NCI-H2029 treated with DMSO at 0.1 percent for 48 hours (cell line): Measurements from ENCODE around the gene FER.
"Not testable (repeated sequence)": the region's sequence is repeated elsewhere in the genome, so short reads cannot be mapped to it uniquely, and the experiment has no call there.

Source experiments
- DNase-seq: peaks from one replicate; lab custom pipeline; 2025; lab: John Stamatoyannopoulos, UW

Gene FER

DNA sequence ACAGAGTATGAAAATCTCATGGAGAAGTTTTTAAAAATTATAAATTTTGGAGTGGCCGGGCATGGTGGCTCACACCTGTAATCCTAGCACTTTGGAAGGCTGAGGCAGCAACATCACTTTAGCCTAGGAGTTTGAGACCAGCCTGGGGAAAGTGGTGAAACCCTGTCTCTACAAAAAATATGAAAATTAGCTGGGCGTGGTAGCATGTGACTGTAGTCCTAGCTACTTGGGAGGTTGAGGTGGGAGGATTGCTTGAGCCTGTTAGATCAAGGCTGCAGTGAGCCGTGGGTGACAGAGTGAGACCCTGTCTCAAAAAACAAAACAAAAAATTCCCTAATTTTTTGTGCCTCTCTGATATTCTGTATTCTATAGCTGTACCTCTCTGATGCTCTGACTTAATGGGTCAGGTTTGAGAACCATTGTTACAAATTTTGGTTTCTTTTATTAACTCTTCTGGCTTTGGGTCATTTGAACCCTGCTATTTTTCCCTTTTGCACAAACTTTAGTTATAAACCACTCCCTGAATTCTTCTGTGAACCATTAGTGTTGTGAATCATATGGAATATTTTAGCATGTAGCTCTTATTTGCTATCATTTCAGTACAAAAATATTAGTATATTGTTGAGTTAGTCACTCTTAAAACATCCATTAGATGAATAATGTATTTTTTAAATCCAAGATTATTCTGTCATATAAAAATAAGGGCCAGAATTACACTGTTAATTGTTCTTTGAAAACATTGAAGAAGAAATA lies 51.0 kb downstream of the FER start:
- DNase-seq = no peak

GRCh38 chr5:108801301-108801700 lies 53.6 kb downstream of the FER start:
- DNase-seq = no peak

DNA sequence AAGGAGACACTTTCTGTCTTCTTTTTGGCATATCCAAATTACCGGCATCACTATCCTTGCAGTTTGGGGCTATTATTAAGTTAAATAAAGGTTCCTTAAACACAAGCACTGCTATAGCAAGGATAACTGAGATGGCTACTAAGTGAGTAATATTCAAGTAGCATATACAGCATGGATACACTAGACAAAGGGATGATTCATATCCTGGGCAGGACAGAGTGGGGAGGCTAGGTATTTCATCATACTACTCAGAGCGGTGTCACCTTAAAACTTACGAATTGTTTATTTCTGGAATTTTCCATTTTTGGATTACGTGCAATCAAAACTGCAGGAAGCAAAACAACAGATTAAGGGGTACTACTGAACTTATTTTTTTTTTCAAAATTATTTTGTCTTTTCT lies 54.1 kb downstream of the FER start:
- DNase-seq = no peak

DNA sequence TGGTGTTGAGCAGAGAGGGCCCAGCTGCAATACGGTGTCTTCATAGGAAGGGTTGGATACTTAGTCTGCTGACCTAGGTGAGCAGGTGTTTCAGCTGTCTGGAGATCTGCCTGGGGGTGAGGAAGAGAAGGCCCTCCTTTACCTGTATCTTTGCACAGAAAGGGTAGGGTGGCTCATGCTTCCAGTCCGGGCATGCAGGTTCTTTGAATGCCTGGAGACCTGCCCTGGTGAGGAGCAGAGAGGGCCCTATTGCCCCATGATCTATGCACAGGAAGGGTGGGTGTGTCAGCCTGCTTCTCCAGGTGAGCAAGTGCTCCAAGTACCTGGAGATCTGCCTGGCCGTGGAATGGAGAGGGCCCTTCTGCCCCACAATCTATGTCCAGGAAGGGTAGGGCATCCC lies 63.0 kb downstream of the FER start:
- DNase-seq = no peak

GRCh38 chr5:108813673-108814072 lies 66.0 kb downstream of the FER start:
- no peak for DNase-seq

- DNase-seq = no peak
These were observed 66.9 kb downstream of the FER start for GRCh38 chr5:108814551-108814950.

DNA sequence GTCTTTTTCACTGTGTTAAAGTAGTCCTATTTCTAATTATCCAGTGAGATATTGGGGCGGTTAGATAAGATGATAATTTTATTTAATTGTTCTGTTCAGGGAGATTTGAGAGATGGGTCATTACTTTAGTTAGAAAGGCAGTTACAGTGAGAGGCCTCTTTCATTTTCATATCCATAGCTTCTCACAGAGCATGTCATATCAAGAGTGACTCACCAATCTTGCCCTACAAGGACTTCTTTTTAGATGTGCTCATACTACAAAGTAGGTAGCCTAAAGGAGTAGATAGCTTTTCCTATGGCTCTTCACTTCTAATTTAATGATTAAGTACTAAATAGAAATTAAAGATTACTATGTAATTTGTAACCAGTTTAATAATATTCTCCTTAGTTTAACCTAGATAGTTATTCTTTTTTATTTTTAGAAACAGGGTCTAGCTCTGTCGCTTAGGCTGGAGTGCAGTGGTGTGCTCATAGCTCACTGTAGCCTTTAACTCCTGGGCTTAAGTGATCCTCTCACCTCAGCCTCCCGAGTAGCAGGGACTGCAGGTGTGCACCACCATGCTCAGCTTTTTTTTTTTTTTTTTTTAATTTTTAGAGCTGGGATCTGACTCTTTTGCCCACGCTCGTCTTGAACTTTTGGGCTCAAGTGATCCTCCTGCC lies 71.0 kb downstream of the FER start:
- no peak for DNase-seq

DNA sequence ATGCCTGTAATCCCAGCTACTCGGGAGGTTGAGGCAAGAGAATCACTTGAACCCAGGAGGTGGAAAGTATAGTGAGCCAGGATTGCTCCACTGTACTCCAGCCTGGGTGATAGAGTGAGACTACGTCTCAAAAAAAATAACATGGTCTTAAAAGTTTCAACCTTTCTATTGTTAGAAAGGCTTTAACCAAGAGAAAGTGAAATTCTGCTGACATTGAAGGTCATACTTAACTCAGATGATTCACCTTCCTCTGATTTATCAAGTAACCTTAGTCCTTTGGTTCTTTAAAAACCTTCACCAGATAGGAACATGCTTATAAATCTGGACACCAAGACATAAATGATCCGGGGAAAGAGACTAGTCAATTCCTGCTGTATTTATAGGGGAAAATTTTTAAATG lies 73.3 kb downstream of the FER start:
- DNase-seq = no peak

- no peak for DNase-seq
These were observed 74.7 kb downstream of the FER start for GRCh38 chr5:108822211-108822947.

- no peak for DNase-seq
These were observed 79.4 kb downstream of the FER start for GRCh38 chr5:108827131-108827530.

GRCh38 chr5:108830705-108831276 lies 83.1 kb downstream of the FER start:
- DNase-seq = no peak

- no peak for DNase-seq
These were observed 88.8 kb downstream of the FER start for GRCh38 chr5:108836492-108836891.

DNA sequence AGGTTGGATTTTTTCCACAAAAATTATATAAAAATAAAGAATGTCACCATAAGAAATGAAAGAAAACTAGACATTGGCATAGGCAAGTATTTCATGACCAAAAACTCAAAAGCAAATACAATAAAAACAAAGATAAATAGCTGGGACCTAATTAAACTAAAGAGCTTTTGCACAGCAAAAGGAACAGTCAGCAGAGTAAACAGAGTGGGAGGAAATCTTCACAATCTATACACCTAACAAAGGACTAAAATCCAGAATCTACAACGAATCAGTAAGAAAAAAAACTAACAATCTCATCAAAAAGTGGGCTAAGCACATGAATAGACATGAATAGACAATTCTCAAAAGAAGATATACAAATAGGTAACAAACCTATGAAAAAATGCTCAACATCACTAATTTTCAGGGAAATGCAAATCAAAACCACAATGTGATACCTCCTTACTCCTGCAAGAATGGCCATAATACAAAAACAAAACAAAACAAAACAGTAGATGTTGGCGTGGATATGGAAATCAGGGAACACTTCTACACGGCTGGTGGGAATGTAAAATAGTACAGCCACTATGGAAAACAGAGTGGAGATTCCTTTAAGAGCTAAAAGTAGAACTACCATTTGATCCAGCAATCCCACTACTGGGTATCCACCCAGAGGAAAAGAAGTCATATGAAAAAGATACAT lies 94.7 kb downstream of the FER start:
- DNase-seq = not testable (repeated sequence)

GRCh38 chr5:108851129-108851528 lies 103.4 kb downstream of the FER start:
- not testable (repeated sequence) for DNase-seq

- no peak for DNase-seq
These were observed 110.2 kb downstream of the FER start for GRCh38 chr5:108857905-108858304.

DNA sequence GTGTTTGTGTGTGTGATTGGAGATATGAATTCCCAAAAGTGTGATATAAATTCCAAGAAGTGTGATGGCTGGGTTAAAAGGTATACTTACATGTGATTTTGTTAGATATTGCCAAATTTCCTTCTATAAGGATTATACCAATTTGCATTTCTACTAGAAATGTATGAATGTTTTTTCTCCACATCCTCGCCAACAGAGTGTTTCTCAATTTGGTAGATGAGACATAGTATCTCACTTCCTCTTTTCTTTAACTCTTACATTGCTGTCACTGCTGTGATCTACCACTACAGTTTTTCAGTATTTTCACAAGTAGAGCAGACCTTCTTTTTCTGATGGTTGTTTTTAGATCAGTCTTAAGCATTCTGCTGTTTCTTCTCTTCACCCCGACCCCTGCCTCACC lies 111.3 kb downstream of the FER start:
- DNase-seq = no peak

DNA sequence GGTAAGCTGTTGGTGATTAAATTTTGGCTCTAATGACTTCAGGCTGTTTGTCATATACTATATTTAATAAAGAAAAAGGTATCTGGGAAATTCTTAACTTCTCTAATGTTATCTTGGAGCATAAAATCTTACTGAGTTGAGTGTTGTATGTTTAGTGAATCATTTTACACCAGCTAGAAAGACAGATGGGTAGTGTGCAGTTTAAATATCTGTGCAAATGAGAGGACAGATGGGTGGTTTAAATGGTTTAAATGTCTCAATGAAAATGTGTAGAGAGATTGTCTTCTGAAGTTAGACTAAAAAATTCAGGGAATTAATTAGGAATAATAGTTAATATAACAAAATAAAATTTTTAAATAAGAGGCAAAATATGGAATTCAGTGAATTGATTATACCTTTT lies 114.5 kb downstream of the FER start:
- DNase-seq = no peak

DNA sequence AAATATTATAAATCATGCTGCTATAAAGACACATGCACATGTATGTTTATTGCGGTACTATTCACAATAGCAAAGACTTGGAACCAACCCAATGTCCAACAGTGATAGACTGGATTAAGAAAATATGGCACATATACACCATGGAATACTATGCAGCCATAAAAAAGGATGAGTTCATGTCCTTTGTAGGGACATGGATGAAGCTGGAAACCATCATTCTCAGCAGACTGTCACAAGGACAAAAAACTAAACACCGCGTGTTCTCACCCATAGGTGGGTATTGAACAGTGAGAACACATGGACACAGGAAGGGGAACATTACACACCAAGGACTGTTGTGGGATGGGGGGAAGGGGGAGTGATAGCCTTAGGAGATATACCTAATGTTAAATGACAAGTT lies 118.4 kb downstream of the FER start:
- not testable (repeated sequence) for DNase-seq

DNA sequence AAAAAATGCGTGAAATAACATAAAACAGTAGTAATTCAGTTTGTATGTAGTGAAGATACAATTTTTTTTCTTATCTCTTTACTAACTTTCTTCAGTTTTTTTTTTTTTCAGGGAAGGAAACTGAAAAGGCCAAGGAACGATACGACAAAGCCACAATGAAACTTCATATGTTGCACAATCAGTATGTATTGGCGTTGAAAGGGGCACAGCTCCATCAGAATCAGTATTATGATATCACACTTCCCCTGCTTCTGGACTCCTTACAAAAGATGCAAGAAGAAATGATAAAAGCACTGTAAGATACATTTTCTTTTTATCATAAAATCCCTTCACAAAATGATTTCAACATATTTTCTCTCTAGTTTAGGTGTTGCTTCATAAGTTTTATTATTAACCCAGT lies 120.0 kb downstream of the FER start:
- no peak for DNase-seq

DNA sequence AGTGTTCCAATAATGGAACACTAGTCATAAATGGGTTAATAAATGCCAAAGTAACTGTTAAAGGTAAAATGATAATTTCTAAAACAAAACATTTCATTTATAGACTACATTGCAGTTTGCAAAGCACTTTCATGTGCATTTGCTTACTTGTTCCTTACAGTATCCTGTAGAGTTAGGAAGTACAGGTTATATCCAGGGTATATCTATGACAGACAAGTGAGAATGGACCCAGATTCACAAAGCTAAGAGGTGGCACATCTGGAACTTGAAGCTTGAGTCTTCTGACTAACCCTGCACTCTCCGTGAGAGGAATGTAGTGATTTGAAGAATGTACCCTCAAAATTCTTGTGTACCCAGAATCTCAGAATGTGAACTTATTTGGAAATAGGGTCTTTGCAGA lies 121.4 kb downstream of the FER start:
- no peak for DNase-seq

- DNase-seq = no peak
These were observed 128.8 kb downstream of the FER start for GRCh38 chr5:108876451-108876850.

DNA sequence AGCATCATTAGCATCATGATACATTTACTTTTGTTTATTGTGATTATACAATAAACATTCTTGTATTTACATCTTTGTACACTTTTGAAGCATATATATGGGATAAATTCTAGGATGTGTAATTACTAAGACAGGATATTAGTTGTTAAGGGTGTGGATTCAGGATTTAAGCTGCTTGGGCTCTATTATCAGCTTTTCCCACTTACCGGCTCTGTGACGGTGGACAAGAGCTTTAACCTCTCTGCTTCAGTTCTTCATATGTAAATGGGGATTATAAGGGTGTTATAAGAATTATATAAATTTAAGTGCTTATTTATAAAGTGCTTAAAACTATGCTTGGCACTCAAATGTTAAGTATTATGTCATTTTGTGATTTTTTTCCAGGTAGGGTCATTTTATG lies 131.1 kb downstream of the FER start:
- DNase-seq = no peak
